Measurements from ENCODE around the gene CFAP299. TPM values are rescaled to one million over a fixed set of nuclear protein-coding genes. Genes with fewer than 3 reads are reported as not detected.

Gene CFAP299
- total and polyA plus RNA-seq, 4 donors: 2.8 to 30.2 (median 6.6) TPM

GRCh38 chr4:80362578-80363181 is 27.1 kb downstream of the CFAP299 start:
- Histone ChIP-seq H3K9me3 (ENCODE audit: control insufficient read depth in 4 of 4, insufficient read depth in 3 of 4, low read length in 3 of 4) (no peaks in the 10 kb centered on the region), H3K4me1 (ENCODE audit: control insufficient read depth in 5 of 5, insufficient read depth in 5 of 5, low read length in 5 of 5) (no peaks in the 10 kb centered on the region), H3K9ac (ENCODE audit: insufficient read depth in 1 of 2, low read length in 2 of 2) (no peak overlapping the region), H3K4me3 (no peak overlapping the region), H3K36me3 (ENCODE audit: control insufficient read depth in 4 of 4, insufficient read depth in 4 of 4, low read length in 4 of 4) (no peaks in the 10 kb centered on the region), H3K27ac (ENCODE audit: low read depth in 1 of 2, low read length in 1 of 2) (no peak overlapping the region), H3K27me3 (ENCODE audit: control insufficient read depth in 3 of 3, insufficient read depth in 3 of 3, low read length in 2 of 3) (peaks cover 0 to 5% (median 0%) of the 10 kb centered on the region in 3 donors)
- 9 to 10% methylated on average over 4 of the region's 4 CpGs for WGBS, 2 donors
- DNase-seq (peak; percentile 67 to 71 (median 71)), ATAC-seq (ENCODE audit: insufficient read depth, low FRiP score) (no peak)
- TF ChIP-seq CTCF (IDR thresholded peaks at IDR 0.05; ENCODE audit: control extremely low read depth, extremely low read depth): peak; percentile 23

GRCh38 chr4:80365928-80366327 is 30.4 kb downstream of the CFAP299 start:
- Histone ChIP-seq H3K27me3 (ENCODE audit: control insufficient read depth in 3 of 3, insufficient read depth in 3 of 3, low read length in 2 of 3) (no peaks in the 10 kb centered on the region), H3K9ac (ENCODE audit: insufficient read depth in 1 of 2, low read length in 2 of 2) (no peak overlapping the region), H3K27ac (ENCODE audit: low read depth in 1 of 2, low read length in 1 of 2) (no peak overlapping the region), H3K9me3 (ENCODE audit: control insufficient read depth in 4 of 4, insufficient read depth in 3 of 4, low read length in 3 of 4) (peaks cover 0 to 4% (median 0%) of the 10 kb centered on the region in 4 donors), H3K36me3 (ENCODE audit: control insufficient read depth in 4 of 4, insufficient read depth in 4 of 4, low read length in 4 of 4) (no peaks in the 10 kb centered on the region), H3K4me3 (no peak overlapping the region), H3K4me1 (ENCODE audit: control insufficient read depth in 5 of 5, insufficient read depth in 5 of 5, low read length in 5 of 5) (no peaks in the 10 kb centered on the region)
- DNase-seq: peak; percentile 72 to 84 (median 79)
- peak; percentile 50 for TF ChIP-seq CTCF (IDR thresholded peaks at IDR 0.05; ENCODE audit: control extremely low read depth, extremely low read depth)
- WGBS, 2 donors: 51 to 74% methylated on average over 1 of the region's 1 CpG
- ATAC-seq (ENCODE audit: insufficient read depth, low FRiP score): peak; percentile 73

GRCh38 chr4:80367737-80368136 is 32.2 kb downstream of the CFAP299 start:
- WGBS, 2 donors: 79 to 83% methylated on average over 2 of the region's 2 CpGs
- Histone ChIP-seq H3K4me1 (ENCODE audit: control insufficient read depth in 5 of 5, insufficient read depth in 5 of 5, low read length in 5 of 5) (no peaks in the 10 kb centered on the region), H3K27ac (ENCODE audit: low read depth in 1 of 2, low read length in 1 of 2) (no peak overlapping the region), H3K27me3 (ENCODE audit: control insufficient read depth in 3 of 3, insufficient read depth in 3 of 3, low read length in 2 of 3) (no peaks in the 10 kb centered on the region), H3K9me3 (ENCODE audit: control insufficient read depth in 4 of 4, insufficient read depth in 3 of 4, low read length in 3 of 4) (peaks cover 0 to 9% (median 0%) of the 10 kb centered on the region in 4 donors), H3K36me3 (ENCODE audit: control insufficient read depth in 4 of 4, insufficient read depth in 4 of 4, low read length in 4 of 4) (no peaks in the 10 kb centered on the region), H3K4me3 (no peak overlapping the region), H3K9ac (ENCODE audit: insufficient read depth in 1 of 2, low read length in 2 of 2) (no peak overlapping the region)
- DNase-seq: no peak
- no peak for ATAC-seq (ENCODE audit: insufficient read depth, low FRiP score)
- TF ChIP-seq CTCF (IDR thresholded peaks at IDR 0.05; ENCODE audit: control extremely low read depth, extremely low read depth): no peak

- WGBS, 2 donors: 88% methylated on average over 3 of the region's 3 CpGs
- H3K4me1 ChIP-seq (ENCODE audit: control insufficient read depth in 5 of 5, insufficient read depth in 5 of 5, low read length in 5 of 5): no peaks in the 10 kb centered on the region
Measured at GRCh38 chr4:80370635-80371034, 35.1 kb downstream of the CFAP299 start.

More at GRCh38 chr4:80370635-80371034, 35.1 kb downstream of the CFAP299 start:
- no peak for TF ChIP-seq CTCF (IDR thresholded peaks at IDR 0.05; ENCODE audit: control extremely low read depth, extremely low read depth)
- Histone ChIP-seq H3K4me3 (no peak overlapping the region), H3K9me3 (ENCODE audit: control insufficient read depth in 4 of 4, insufficient read depth in 3 of 4, low read length in 3 of 4) (peaks cover 0 to 9% (median 0%) of the 10 kb centered on the region in 4 donors), H3K36me3 (ENCODE audit: control insufficient read depth in 4 of 4, insufficient read depth in 4 of 4, low read length in 4 of 4) (no peaks in the 10 kb centered on the region), H3K27me3 (ENCODE audit: control insufficient read depth in 3 of 3, insufficient read depth in 3 of 3, low read length in 2 of 3) (no peaks in the 10 kb centered on the region), H3K27ac (ENCODE audit: low read depth in 1 of 2, low read length in 1 of 2) (no peak overlapping the region), H3K9ac (ENCODE audit: insufficient read depth in 1 of 2, low read length in 2 of 2) (no peak overlapping the region)
- ATAC-seq (ENCODE audit: insufficient read depth, low FRiP score) (no peak), DNase-seq (no peak)

All from lung (tissue), 12 donors.